Measurements from ENCODE around the gene CLP1.
"Not testable (repeated sequence)": the region's sequence is repeated elsewhere in the genome, so short reads cannot be mapped to it uniquely, and the experiment has no call there.

- not testable (repeated sequence) for TF ChIP-seq CTCF (conservative IDR thresholded peaks at IDR 0.05; ENCODE audit: low read length); EZH2phosphoT487 (IDR thresholded peaks at IDR 0.05; ENCODE audit: borderline replicate concordance)
Observed at GRCh38 chr11:57690474-57690873, 32.9 kb downstream of the CLP1 start.
